ENCODE measurements around the gene FAXDC2.

FAXDC2 gene

DNA sequence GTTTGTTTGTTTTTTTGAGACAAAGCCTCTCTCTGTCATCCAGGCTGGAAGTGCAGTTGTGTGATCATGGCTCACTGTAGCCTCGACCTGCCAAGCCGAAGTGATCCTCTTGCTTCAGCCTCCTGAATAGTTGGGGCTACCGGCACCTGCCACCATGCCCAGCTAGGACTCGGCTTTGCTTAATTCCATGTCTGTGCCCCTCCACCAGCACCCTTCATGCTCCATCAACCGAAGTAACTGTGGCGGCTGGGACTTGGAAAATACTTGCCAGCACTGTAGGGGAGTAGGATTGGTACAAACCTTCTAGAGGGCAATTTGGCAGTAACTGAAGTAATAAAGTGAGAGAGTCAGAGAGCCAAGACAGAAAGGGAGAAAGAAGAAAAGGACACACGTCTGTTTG, 19.0 kb downstream of the FAXDC2 start:
- Mint-ChIP-seq H3K36me3 (ENCODE audit: low read depth) (peaks cover 29% of the 10 kb centered on the region), H3K4me1 (peaks cover 27% of the 10 kb centered on the region), H3K27ac (no peak overlapping the region), H3K9me3 (no peaks in the 10 kb centered on the region), H3K4me3 (no peak overlapping the region), H3K27me3 (ENCODE audit: low read depth) (no peaks in the 10 kb centered on the region)
- no peak for TF ChIP-seq CTCF (IDR thresholded peaks at IDR 0.05; ENCODE audit: unreplicated experiment in 3 of 3)

DNA sequence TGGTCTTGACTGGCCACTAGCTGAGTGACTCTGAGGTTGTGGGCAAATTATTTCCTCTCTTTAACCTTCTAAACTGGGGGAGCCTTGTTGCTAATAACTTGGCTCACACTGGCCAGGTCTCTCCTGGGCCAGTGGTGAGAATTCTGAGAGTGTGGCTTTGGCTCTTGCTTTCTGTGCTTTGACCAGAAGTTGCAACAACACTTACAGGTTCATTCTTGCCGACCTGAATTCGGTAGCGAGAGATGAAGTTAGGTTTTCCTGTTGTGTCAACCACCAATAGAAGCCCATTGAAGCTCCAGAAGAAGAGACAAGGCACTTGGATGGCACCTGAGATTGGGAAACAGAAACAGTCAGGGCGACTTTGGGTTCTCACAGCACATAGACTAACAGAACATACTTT, 19.8 kb downstream of the FAXDC2 start:
- TF ChIP-seq CTCF (IDR thresholded peaks at IDR 0.05; ENCODE audit: unreplicated experiment in 3 of 3) = no peak
- Mint-ChIP-seq H3K9me3 (no peaks in the 10 kb centered on the region), H3K36me3 (ENCODE audit: low read depth) (peaks cover 31% of the 10 kb centered on the region), H3K27ac (peak overlapping the region; percentile 65 to 81 (median 81)), H3K4me3 (no peak overlapping the region), H3K27me3 (ENCODE audit: low read depth) (no peaks in the 10 kb centered on the region), H3K4me1 (peaks cover 27% of the 10 kb centered on the region)

DNA sequence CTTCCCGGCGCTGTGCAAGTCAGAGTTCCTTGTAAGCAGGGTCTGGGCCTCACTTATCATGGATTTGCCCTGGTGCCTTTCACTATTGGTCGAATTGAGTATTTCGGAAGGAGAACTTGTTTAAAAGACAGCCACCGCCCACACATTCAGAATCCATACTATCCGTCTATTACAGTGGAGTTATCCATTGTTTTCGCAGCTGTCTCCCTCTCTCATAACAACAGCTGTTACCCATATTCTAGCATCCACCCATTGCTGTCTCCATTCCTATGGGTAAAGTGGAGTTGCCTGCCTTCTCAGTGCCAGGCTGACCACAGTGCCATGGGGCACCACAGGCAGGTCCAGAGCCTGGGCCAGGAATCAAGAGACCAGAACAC, 20.2 kb downstream of the FAXDC2 start:
- H3K27me3 Mint-ChIP-seq (ENCODE audit: low read depth) = no peaks in the 10 kb centered on the region
- H3K4me3 Mint-ChIP-seq = peak overlapping the region in 1 of 3 experiments; percentile 2
- H3K36me3 Mint-ChIP-seq (ENCODE audit: low read depth) = peaks cover 33% of the 10 kb centered on the region
- H3K27ac Mint-ChIP-seq = peak overlapping the region; percentile 65 to 81 (median 81)
- H3K4me1 Mint-ChIP-seq = peaks cover 27% of the 10 kb centered on the region
- H3K9me3 Mint-ChIP-seq = no peaks in the 10 kb centered on the region
- TF ChIP-seq CTCF (IDR thresholded peaks at IDR 0.05; ENCODE audit: unreplicated experiment in 3 of 3) = no peak

GRCh38 chr5:154829589-154830218, 20.7 kb downstream of the FAXDC2 start:
- H3K27ac Mint-ChIP-seq = peak overlapping the region; percentile 65 to 81 (median 81)
- H3K36me3 Mint-ChIP-seq (ENCODE audit: low read depth) = peaks cover 33% of the 10 kb centered on the region
- peaks cover 25% of the 10 kb centered on the region for H3K4me1 Mint-ChIP-seq
- H3K4me3 Mint-ChIP-seq = peak overlapping the region in 1 of 3 experiments; percentile 2
- no peak for TF ChIP-seq CTCF (IDR thresholded peaks at IDR 0.05; ENCODE audit: unreplicated experiment in 3 of 3)
- no peaks in the 10 kb centered on the region for H3K27me3 Mint-ChIP-seq (ENCODE audit: low read depth)
- no peaks in the 10 kb centered on the region for H3K9me3 Mint-ChIP-seq

- no peak for TF ChIP-seq CTCF (IDR thresholded peaks at IDR 0.05; ENCODE audit: unreplicated experiment in 3 of 3)
- H3K9me3 Mint-ChIP-seq = no peaks in the 10 kb centered on the region
Measured at GRCh38 chr5:154829181-154829588, 21.2 kb downstream of the FAXDC2 start.

GRCh38 chr5:154824070-154824469, 26.3 kb downstream of the FAXDC2 start:
- Mint-ChIP-seq H3K27ac (no peak overlapping the region), H3K4me3 (no peak overlapping the region), H3K27me3 (ENCODE audit: low read depth) (no peaks in the 10 kb centered on the region), H3K9me3 (no peaks in the 10 kb centered on the region), H3K4me1 (peaks cover 19% of the 10 kb centered on the region), H3K36me3 (ENCODE audit: low read depth) (peaks cover 62% of the 10 kb centered on the region)
- TF ChIP-seq CTCF (IDR thresholded peaks at IDR 0.05; ENCODE audit: unreplicated experiment in 3 of 3) = no peak

More at GRCh38 chr5:154829181-154829588, 21.2 kb downstream of the FAXDC2 start:
- Mint-ChIP-seq H3K4me1 (peaks cover 22% of the 10 kb centered on the region), H3K27me3 (ENCODE audit: low read depth) (no peaks in the 10 kb centered on the region), H3K4me3 (no peak overlapping the region), H3K27ac (peak overlapping the region in 2 of 3 experiments; percentile 22 to 81), H3K36me3 (ENCODE audit: low read depth) (peaks cover 36% of the 10 kb centered on the region)
